ENCODE data around the gene EFR3B. TPM values are rescaled to one million over a fixed set of nuclear protein-coding genes. Genes with fewer than 3 reads are reported as not detected.

The EFR3B gene
- total RNA-seq, 1 donor = under 0.01 TPM

- no peak overlapping the region for H3K4me3 ChIP-seq (ENCODE audit: low read depth, low read length)
- TF ChIP-seq, protein P1, sequence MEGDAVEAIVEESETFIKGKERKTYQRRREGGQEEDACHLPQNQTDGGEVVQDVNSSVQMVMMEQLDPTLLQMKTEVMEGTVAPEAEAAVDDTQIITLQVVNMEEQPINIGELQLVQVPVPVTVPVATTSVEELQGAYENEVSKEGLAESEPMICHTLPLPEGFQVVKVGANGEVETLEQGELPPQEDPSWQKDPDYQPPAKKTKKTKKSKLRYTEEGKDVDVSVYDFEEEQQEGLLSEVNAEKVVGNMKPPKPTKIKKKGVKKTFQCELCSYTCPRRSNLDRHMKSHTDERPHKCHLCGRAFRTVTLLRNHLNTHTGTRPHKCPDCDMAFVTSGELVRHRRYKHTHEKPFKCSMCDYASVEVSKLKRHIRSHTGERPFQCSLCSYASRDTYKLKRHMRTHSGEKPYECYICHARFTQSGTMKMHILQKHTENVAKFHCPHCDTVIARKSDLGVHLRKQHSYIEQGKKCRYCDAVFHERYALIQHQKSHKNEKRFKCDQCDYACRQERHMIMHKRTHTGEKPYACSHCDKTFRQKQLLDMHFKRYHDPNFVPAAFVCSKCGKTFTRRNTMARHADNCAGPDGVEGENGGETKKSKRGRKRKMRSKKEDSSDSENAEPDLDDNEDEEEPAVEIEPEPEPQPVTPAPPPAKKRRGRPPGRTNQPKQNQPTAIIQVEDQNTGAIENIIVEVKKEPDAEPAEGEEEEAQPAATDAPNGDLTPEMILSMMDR (IDR thresholded peaks at IDR 0.05; ENCODE audit: insufficient read depth, low read depth, low read length) = no peak
- DNase-seq (ENCODE audit: low read depth) = no peak
These were observed 70.2 kb downstream of the EFR3B start for GRCh38 chr2:25112113-25112512.

DNA sequence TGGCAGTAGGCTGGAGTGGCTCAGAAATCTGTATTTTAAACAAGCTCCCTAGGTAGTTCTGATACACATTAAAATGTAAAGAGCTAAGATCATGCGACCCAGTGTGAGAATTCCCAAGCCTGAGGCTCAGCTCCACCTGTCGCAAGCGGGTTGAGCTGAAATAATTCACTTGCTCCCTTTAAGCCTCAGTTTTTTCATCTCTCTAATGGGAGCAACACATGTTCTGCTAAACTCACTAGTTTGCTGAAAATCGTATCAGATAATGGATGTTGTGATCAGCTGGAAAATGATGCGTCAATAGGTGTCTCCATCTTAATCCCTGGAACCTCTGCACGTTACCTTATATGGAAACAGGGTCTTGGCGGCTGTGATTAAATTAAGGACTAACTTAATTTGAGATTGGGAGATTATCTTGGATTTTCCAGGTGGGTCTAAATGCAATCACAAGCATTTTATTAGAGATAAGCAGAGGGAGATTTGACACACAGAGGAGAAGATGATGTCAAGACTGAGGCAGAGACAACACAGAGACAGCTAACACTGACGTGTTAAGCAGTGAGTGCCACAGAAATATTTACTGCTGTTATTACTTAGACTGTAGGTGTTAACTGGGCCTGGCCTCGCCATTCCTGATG, 73.5 kb downstream of the EFR3B start:
- TF ChIP-seq, protein P1 (IDR thresholded peaks at IDR 0.05; ENCODE audit: insufficient read depth, low read depth, low read length) = no peak
- no peak for DNase-seq (ENCODE audit: low read depth)
- H3K4me3 ChIP-seq (ENCODE audit: low read depth, low read length) = no peak overlapping the region

- TF ChIP-seq, protein P1 (IDR thresholded peaks at IDR 0.05; ENCODE audit: insufficient read depth, low read depth, low read length) = no peak
- peak; percentile 33 for DNase-seq (ENCODE audit: low read depth)
- H3K4me3 ChIP-seq (ENCODE audit: low read depth, low read length) = no peak overlapping the region
These were observed 74.0 kb downstream of the EFR3B start for GRCh38 chr2:25115902-25116301.

GRCh38 chr2:25116956-25117355, 75.1 kb downstream of the EFR3B start:
- DNase-seq (ENCODE audit: low read depth) = no peak
- TF ChIP-seq, protein P1 (IDR thresholded peaks at IDR 0.05; ENCODE audit: insufficient read depth, low read depth, low read length) = no peak
- no peak overlapping the region for H3K4me3 ChIP-seq (ENCODE audit: low read depth, low read length)

DNA sequence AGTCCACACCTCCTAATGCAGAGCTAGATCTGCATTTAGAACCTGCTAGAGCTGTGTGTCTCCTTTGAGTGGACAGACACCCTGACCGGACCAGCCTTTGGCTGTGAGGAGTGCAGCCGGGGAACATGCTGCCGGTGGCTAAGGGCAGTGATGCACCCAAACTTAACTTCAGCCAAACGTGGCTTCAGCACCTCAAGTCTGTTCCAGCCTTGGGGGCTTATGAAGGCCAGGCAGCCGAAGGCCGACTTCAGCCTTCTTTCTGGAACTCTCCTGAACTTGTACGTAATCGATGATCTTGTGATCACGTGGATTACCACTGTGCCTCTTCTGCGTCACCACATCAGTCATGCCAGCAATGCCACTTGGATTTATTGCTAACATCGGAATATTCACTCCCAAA, 77.4 kb downstream of the EFR3B start:
- no peak for DNase-seq (ENCODE audit: low read depth)
- TF ChIP-seq, protein P1 (IDR thresholded peaks at IDR 0.05; ENCODE audit: insufficient read depth, low read depth, low read length) = no peak

GRCh38 chr2:25122367-25122766, 80.5 kb downstream of the EFR3B start:
- TF ChIP-seq, protein P1 (IDR thresholded peaks at IDR 0.05; ENCODE audit: insufficient read depth, low read depth, low read length) = no peak
- H3K4me3 ChIP-seq (ENCODE audit: low read depth, low read length) = no peak overlapping the region
- DNase-seq (ENCODE audit: low read depth) = no peak

More for the DNA sequence above, 77.4 kb downstream of the EFR3B start:
- no peak overlapping the region for H3K4me3 ChIP-seq (ENCODE audit: low read depth, low read length)

- DNase-seq (ENCODE audit: low read depth) = no peak
- no peak overlapping the region for H3K4me3 ChIP-seq (ENCODE audit: low read depth, low read length)
- TF ChIP-seq, protein P1 (IDR thresholded peaks at IDR 0.05; ENCODE audit: insufficient read depth, low read depth, low read length) = no peak
These were observed 81.8 kb downstream of the EFR3B start for GRCh38 chr2:25123682-25124081.

Measured in fibroblast of villous mesenchyme (primary cell).